GM19193 (cell line): ENCODE measurements around the gene PLOD2.

Source experiments
- POLR2A ChIP-seq: IDR thresholded peaks from 4 replicates; pipeline ENCODE4 v1.6.1; 2011; ENCODE audit not compliant: insufficient read depth, insufficient read length; ENCODE audit errors: extremely low read depth

PLOD2 gene

DNA sequence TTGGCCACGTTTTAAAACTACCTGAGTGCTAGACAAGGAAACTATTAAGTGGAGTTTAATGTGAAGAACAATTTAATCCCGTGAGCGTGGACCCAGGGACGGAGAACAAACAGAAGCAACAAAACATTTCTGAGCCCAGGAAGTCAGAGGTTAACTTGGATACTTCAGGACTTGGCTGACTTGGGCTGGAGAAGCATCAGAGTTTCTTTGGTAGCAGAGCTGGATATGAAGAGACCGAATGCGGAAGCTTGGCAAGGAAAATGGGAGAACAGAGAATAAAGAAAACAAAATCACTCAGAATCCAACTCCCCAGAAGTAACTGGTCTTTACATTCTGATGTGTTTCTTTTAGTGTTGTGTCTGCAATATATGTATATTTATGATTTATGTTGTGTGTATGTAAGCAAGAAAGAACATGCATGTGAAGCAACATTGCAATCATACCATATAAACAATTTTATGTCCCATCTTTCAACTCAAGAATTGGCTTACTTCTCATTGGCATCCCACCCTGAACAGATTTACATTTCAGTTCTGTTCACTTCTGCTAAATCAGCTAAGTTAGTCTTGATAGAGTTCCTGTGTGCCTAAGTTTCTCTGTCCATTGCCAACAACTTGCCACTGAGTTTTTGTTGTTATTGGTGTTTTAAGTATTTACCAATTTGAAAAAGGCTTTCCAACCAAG lies 17.2 kb upstream of the PLOD2 start:
- TF ChIP-seq POLR2A: no peak

DNA sequence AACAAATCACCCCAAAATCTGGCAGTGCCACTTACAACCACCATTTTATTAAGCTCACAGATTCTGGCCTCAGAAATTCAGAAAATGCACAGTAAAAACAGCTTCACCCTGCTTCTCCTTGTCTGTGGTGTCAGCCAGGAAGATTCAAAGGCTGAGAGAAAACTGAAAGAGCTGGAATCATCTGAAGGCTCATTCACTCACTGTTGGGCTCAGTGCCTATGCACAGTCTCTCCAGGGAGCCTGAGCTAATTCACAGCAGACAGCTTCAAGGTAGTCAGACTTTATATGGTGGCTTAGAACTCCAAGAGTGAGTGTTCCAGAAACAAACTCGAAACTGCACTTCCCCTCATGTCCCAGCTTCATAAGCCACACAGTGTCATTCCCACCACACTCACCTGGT lies 16.5 kb upstream of the PLOD2 start:
- no peak for TF ChIP-seq POLR2A

DNA sequence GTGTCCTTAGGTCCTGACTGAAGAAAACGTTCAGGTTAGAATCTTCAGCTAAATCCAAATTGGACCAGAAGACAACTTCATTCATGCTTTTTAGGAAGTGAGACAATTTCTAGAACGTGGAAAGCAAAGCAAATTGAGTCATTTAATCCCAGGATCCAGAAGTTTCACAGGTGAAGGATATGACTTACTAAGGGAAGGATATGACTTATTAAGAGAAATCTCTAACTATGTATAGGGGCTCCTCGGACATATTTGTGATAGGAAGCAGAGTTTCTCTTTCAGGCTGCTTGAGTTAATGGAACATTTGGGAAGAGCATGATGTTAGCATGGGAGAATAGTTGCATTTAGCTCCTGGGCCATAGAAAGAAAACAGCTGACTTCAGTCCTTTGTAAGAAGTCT lies 16.1 kb upstream of the PLOD2 start:
- no peak for TF ChIP-seq POLR2A

DNA sequence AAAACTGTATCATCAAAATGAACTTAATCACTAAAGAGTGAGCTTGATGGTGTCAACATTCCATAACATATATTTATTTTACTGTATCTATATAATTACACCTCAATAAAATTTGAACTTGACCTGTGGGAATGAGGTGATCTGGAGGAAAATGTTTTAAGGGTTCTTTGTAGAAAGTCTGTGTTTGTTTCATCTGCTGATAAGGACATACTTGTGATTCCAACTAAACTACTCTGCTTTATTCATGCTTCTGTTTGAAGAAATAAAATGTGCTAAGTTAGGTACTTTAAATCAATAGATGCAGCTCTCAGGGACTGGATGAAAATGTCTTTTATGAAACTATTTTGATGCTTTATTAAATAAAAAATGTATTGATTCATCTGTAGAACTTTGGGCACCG lies 11.6 kb upstream of the PLOD2 start:
- no peak for TF ChIP-seq POLR2A

DNA sequence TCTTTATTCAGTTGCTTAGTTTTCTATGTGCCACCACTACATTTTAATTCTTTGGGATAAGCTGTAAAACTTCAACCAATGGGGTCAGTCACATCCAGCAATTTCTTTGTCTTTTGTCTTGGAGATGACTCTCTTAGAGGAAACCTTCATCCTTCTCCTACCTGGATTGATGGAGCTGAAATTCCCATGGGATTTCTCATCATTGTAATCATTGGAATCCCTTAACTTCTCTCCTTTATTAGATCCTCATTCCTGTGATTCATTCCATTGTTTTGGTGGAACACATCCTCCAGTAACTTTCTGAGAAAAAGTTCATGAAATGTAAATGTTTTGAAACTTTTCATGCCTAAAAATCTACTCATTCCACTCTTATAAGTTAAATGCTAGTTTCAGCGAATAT lies 9.6 kb upstream of the PLOD2 start:
- no peak for TF ChIP-seq POLR2A

DNA sequence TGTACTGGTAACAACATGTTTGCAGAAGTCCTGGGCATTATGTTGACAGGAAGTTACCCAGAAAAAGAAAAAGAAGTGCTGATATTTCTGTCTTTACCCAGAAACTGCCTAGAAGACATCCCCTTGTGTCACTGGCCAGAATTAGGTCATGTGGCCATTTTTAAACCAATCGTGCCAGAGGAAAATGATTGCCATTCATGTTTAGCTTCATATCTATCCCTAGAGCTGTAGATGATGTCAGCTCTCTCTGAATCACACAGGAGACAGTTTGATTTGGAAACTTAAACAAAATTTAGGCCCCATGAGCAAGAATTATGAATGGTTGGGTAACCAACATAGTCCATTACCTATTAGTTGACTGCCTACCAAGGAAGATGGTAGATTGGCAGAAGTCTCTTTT lies 8.9 kb upstream of the PLOD2 start:
- TF ChIP-seq POLR2A: no peak

DNA sequence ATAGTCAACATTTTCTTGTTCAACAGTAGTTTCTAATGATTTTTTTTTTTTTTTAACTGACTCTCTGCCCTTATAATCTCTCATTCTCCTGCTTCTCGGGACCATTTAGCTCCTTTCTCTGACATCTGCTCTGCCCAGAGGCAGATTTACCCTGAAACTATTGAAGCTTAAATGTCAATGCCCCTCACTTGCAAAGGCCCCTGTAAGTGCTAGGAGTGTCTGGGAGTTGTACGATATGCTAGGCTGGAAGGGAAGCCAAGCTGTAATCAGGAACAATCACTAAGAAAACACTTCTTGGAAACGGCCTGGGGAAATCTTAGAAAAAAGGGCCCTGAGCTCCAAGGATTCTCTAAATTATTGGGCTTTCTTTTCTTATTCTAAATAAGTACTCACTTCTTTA lies 5.8 kb upstream of the PLOD2 start:
- TF ChIP-seq POLR2A: no peak

DNA sequence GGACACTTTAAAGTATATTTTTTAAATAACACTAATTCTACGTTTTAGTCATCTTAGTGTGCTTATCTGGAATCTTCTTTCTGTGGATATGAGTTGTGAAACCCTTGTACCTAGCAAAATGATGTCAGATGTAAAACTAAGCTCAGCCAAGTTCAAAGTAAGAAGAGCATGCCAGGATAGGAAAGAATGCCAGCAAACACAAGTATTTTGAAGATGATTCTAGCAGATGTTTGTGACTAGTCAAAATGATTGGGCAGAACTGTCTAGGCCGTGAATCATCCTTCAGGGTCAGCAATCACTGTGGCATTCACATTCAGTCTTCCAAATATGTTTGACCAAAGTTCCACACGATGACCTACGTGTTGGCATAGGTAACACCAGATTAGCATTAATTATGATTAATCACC lies 5.4 kb upstream of the PLOD2 start:
- no peak for TF ChIP-seq POLR2A

DNA sequence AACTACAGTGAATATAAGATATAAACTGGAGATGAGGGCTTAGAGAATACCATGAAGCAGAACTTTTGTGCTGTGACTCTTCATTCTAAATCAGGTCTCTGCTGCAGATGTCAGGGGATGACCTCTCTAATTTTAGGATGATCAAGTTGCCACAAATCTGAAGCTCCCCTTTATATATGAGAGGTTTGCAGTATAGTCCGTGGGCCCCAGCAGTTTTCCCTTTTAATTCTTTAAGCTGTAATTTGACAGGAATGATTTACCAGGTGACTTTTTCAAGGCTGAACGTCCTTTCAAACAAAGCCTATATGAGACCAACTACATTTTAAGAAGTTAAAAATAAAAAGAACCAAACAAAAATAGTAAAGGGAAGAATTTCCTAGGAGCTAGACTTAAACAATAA lies 4.9 kb upstream of the PLOD2 start:
- TF ChIP-seq POLR2A: no peak

DNA sequence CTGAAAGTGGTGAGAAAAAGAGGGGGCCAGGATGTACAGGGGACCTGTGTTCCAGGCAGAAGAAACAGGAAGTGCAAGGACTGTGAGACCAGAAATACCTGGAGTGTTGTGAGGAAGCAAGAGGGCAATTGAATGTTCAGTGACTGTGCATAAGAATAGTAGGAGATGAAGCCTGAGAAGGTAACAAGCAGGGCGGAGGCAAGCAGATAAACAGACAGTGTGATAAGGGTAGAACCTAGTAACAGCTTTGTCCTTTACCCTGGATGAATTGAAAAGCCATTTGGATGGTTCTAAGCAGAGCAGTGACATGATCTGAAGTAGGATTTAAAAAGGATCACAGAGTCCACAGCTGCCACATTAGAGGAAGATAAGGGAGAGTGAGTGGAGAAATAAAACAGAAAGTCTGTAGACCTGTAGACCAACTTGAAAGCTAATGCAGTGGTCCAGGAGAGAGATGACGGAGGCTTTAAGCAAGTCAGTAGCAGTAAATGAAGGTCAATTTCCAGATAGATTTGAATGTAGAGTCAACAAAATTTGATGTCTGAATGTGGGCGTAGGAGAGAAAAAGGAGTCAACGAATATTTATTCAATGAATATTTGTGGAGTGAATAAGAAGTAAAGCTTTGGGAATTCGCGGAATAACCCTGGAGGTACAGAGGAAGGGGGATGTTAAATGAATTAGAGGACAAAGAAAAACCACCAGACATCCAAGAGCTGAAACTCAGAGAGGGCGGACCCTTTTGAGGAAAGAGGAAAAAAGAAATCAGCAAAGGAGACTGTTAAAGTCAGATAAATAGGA lies 4.2 kb upstream of the PLOD2 start:
- TF ChIP-seq POLR2A: no peak

DNA sequence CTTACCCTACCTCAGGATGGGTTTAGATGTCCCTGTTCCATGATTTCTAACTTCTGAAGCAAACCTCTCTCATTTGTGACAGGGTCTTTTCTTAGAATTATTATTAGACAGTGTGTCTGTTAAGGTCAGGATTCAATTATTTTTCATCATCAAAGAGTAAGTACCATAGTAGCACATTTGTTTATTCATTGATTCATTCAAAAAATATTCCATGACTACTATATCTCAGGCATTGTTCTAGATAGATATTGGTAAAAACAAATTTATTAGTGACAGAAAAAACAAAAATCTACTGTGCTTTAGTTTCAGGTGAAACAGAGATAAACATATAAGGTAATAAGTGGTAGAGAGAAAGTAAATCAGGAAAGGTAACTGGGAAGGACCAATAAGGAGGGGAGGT lies 3.5 kb upstream of the PLOD2 start:
- no peak for TF ChIP-seq POLR2A

DNA sequence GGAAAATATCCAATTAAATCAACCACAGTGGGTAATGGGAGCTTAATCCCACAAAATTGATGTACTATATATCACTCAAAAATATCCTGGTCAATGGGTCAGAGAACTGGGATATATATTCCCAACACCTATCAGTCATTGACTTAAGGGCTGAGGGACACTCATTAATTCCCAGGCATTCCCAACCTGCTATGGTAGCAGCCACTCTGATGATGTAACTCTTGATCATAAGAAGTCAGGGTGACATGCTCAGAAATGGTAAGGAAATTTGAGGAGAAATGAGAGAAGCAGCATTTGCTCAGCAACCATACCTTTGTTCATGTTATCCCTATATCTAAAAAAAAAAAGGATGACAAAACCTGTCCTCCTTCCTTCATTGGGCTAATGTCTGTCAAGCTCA lies 3.1 kb upstream of the PLOD2 start:
- TF ChIP-seq POLR2A: no peak

DNA sequence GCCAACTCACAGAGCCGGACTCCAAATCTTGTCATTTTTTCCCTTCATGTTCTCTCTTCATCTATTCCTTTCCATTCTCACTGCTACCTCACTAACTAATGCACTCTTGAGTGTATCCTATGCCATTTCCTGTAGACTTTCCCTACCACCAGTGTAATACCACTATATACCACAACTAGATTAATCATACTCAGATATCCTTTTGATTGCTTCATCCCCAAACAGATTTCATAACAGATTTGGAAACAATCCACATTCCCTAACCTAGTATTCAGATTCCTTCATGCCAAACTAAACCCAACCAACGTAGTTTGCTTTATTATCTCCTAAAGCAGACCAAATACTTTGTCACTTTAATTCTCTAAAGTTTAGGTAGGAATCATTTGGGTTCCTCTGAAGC lies 2.6 kb upstream of the PLOD2 start:
- TF ChIP-seq POLR2A: no peak

DNA sequence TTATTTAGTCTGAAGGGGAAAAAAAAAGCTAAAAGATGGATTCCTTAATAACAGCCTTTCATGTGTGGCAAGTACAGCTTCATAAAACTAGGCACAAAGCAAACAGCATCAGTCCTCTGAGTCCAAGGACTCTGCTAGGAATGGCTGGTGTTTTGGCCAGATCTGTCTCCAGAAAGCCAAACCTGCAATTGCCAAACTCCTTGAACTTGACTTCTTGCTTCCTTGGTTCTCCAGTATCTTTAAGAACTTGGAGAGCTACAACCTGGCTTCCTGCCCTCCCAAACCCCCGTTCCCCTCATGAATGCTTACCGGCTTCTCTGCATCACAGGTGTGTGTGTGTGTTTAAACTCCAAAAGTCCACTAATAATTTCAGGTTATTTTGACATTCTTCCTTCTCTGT lies 1.6 kb upstream of the PLOD2 start:
- TF ChIP-seq POLR2A: no peak

DNA sequence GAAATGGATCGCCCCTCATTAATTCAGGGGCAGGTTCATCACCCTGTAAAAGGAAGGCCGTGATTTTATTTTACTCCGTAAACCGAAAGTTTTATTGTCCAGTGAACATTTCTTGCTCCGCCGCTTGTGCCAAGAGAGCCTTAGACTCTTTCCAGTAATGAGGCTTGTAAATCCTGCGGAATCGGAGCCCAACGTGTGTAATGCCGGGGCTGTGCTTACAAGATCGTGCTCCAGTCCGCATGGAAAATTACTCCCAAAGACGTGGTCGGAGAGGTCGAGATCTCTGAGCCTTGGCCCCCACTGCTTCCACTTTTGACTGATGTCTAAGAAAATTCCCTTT lies 649 bp upstream of the PLOD2 start:
- no peak for TF ChIP-seq POLR2A

DNA sequence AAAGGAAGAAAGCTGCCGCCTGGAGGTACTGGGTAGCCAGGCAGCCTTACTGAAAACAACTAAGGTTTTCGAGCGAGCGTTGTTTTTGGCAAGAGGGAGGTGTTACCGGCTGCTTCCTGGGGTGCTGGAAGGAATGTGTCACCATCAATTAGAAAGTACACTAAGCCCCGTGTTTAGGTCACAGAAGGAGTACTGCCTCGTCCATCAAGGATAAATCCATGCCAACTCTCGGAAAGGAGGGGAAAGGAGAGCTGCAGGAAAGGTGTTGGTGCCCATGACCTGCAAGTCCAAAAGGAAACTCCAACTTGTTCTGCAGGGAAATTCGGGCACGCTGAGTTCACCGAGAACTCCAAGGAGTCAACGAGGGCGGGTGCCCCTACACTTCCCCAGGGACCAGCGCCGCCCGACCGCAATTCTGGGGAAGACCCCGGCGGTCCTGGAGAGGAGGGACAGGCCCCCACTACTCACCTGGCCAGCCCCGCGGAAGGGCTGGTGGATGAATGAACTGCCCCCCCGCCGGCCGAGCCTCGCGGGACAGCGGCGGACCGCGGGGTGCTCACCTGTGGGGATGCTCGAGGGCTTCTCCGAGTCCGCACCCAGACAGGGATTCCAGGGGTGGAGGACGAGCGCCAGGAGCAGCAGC lies 542 bp downstream of the PLOD2 start:
- no peak for TF ChIP-seq POLR2A
